Esophagus muscularis mucosa (tissue), 3 donors: ENCODE data around the gene CACNA1S.

ENCODE experiments used
- CTCF ChIP-seq, 3 experiments: fragments of 200-600 bp in 2 of 3; fragments of 450-650 bp in 1 of 3; sonication (generic) in 2 of 3; IDR thresholded peaks; one replicate each; pipeline ENCODE4 v1.5.1; 2017 to 2019; ENCODE audit warnings: antibody characterized with exemption in 3 of 3, mild to moderate bottlenecking in 2 of 3, moderate library complexity in 1 of 3
- POLR2A ChIP-seq: fragments of 450-650 bp; IDR thresholded peaks from one replicate; pipeline ENCODE4 v1.6.1; 2017; ENCODE audit warnings: antibody characterized with exemption, moderate library complexity, mild to moderate bottlenecking, low read depth
- POLR2AphosphoS5 ChIP-seq, 2 donors: sonication (generic); formaldehyde crosslinking; IDR thresholded peaks; one replicate each; pipeline ENCODE4 v1.6.1; 2017; ENCODE audit warnings: antibody characterized with exemption in 2 of 2

GRCh38 chr1:201119206-201120197 is 7.3 kb upstream of the CACNA1S start:
- TF ChIP-seq POLR2AphosphoS5 (IDR thresholded peaks at IDR 0.05), result no peak
- peak; percentile 19 to 52 (median 30) for TF ChIP-seq CTCF (IDR thresholded peaks at IDR 0.05)
- no peak for TF ChIP-seq POLR2A
